ENCODE measurements around the gene AXIN2. TPM values are rescaled to one million over a fixed set of nuclear protein-coding genes. Genes with fewer than 3 reads are reported as not detected.

AXIN2 gene
- total RNA-seq, 1 experiment from 2014 or later: 168 TPM

GRCh38 chr17:65558311-65558682, 3.2 kb downstream of the AXIN2 start:
- peak overlapping the region; percentile 17 for H3K27ac Mint-ChIP-seq (ENCODE audit: unreplicated experiment)
- CTCF ChIA-PET: interaction anchor here (0.7 to 2.5 kb wide), 3 partner anchors 63 to 266 kb away, joined by 3 to 10 read pairs (median 4); no protein-coding TSS in a partner anchor
- Histone ChIP-seq H3K4me1 (peaks cover 24% of the 10 kb centered on the region), H3K9me3 (no peaks in the 10 kb centered on the region), H3K36me3 (ENCODE audit: control insufficient read depth, insufficient read depth, low read length) (no peaks in the 10 kb centered on the region; the same call in 1 of the 2 replicates), H3K27me3 (replicated peaks; ENCODE audit: control insufficient read depth, insufficient read depth, low read length) (no peaks in the 10 kb centered on the region), H3K4me3 (ENCODE audit: low read depth, low read length) (peak overlapping the region; percentile 86)
- no peak for TF ChIP-seq CTCF (IDR thresholded peaks at IDR 0.05; ENCODE audit: insufficient read depth in 1 of 2, low read depth in 1 of 2, low read length in 1 of 2, severe bottlenecking in 1 of 2, unreplicated experiment in 1 of 2)
- POLR2A ChIA-PET: interaction anchor here (0.5 kb wide), 1 partner anchor 42 kb away, joined by 3 read pairs; no protein-coding TSS in a partner anchor
- peaks cover 23% of the 10 kb centered on the region for H3K4me1 Mint-ChIP-seq (ENCODE audit: low read depth, unreplicated experiment)
- no peak for DNase-seq
- intact Hi-C loops (cut with micrococcal nuclease; ENCODE audit: unreplicated experiment): loop anchor here (5.0 kb wide), 2 partner anchors 326 to 609 kb away; no protein-coding TSS in a partner anchor
- no TSS peak for BruUV-seq (replicated peaks)
- peaks cover 11% of the 10 kb centered on the region for H3K36me3 Mint-ChIP-seq (ENCODE audit: insufficient read depth, unreplicated experiment)
- no peak overlapping the region for H3K4me3 Mint-ChIP-seq (ENCODE audit: unreplicated experiment)
- no peaks in the 10 kb centered on the region for H3K9me3 Mint-ChIP-seq (ENCODE audit: unreplicated experiment)
- no peaks in the 10 kb centered on the region for H3K27me3 Mint-ChIP-seq (ENCODE audit: insufficient read depth, unreplicated experiment)

- CTCF ChIA-PET: interaction anchor here (0.7 to 2.5 kb wide), 4 partner anchors 30 to 267 kb away, joined by 4 to 10 read pairs (median 4); no protein-coding TSS in a partner anchor
- peaks cover 20% of the 10 kb centered on the region for H3K4me1 Mint-ChIP-seq (ENCODE audit: low read depth, unreplicated experiment)
- TSS peak; percentile 30 for BruUV-seq (replicated peaks)
Measured at GRCh38 chr17:65557349-65558310, 3.8 kb downstream of the AXIN2 start.

More at GRCh38 chr17:65557349-65558310, 3.8 kb downstream of the AXIN2 start:
- no peaks in the 10 kb centered on the region for H3K27me3 ChIP-seq (replicated peaks; ENCODE audit: control insufficient read depth, insufficient read depth, low read length)
- H3K36me3 Mint-ChIP-seq (ENCODE audit: insufficient read depth, unreplicated experiment): peaks cover 11% of the 10 kb centered on the region
- no peak overlapping the region for H3K4me3 Mint-ChIP-seq (ENCODE audit: unreplicated experiment)
- H3K9me3 ChIP-seq: no peaks in the 10 kb centered on the region
- POLR2A ChIA-PET: no interaction called here
- peaks cover 26% of the 10 kb centered on the region for H3K4me1 ChIP-seq
- no peaks in the 10 kb centered on the region; the same call in 1 of the 2 replicates for H3K36me3 ChIP-seq (ENCODE audit: control insufficient read depth, insufficient read depth, low read length)
- H3K9me3 Mint-ChIP-seq (ENCODE audit: unreplicated experiment): no peaks in the 10 kb centered on the region
- H3K27me3 Mint-ChIP-seq (ENCODE audit: insufficient read depth, unreplicated experiment): no peaks in the 10 kb centered on the region
- peak; percentile 60 to 63 for DNase-seq
- H3K27ac Mint-ChIP-seq (ENCODE audit: unreplicated experiment): no peak overlapping the region
- H3K4me3 ChIP-seq (ENCODE audit: low read depth, low read length): peak overlapping the region; percentile 86
- TF ChIP-seq CTCF (IDR thresholded peaks at IDR 0.05; ENCODE audit: insufficient read depth in 1 of 2, low read depth in 1 of 2, low read length in 1 of 2, severe bottlenecking in 1 of 2, unreplicated experiment in 1 of 2): no peak
- intact Hi-C loops (cut with micrococcal nuclease; ENCODE audit: unreplicated experiment): loop anchor here (1.0 to 5.0 kb wide), 4 partner anchors 31 to 610 kb away; no protein-coding TSS in a partner anchor
